Measurements from ENCODE around the gene ANKRD12.
"Not testable (repeated sequence)": the region's sequence is repeated elsewhere in the genome, so short reads cannot be mapped to it uniquely, and the experiment has no call there.

ANKRD12 gene

DNA sequence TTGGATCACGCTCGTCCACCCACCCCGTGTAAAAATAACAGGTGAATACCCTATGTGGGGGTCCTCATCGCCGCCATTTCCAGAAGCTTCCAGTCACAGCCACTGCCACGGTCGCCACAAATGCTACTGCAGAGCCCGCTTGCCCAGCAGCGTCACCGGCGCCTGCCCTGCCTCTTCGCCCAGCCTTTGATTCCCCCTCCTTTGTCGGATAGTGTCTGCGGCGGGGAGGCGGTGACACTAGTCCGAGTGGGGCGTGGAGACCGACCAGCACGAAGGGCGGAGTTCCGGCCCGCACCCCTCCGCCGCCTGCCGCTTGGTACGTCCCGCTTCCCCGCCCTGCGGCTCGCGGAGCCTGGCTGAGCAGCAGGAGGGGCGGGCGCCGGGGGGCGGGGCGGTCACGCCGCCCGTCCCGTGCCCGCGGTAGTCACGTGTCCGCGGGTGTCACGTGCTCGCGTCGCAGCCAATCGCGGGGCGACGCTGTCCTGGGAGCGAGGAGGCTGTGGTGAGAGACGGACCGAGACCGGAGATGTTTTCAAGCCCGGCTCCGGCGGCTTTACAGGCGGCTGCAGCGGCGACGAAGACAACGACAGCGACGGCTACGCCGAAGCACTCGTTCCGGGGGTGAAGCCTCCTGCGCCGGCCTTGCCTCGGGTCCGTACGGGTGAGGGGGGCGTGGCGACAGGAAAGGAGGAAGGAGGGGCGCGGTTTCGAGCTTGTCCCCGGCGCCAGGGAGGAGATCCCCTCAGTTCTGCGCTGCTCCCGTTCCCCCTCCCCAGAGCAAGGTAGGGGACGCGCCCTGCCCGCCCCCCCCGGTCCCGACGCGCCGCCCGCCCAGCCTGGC is at the start of gene ANKRD12:
Gene ANKRD12 (plus strand): TSS at position 467 of the 841 bp plus-strand sequence. CDS start 45,652 bp downstream, outside the sequence.
- peaks cover 64% of the 10 kb centered on the region for H3K4me1 Mint-ChIP-seq

DNA sequence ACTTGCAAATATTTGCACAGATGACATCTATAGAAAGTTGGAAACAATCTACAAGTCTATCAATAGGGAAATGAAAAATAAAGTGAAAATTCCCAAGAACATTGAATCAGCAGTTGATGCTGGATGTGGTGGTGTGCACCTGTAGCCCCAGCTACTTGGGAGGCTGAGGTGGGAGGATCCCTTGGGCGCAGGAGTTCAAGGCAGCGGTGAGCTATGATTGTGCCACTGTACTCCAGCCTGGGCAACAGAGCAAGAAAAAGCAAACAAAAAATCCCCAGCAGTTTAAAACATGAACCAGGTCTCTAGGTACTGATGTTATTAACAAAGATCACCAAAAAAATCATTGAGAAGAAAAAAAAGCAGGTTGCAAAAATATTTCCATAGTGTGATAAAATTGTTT is 49.4 kb upstream of the ANKRD12 start:
- Mint-ChIP-seq H3K9me3 (peaks cover 0 to 4% of the 10 kb centered on the region in 2 donors), H3K4me1 (peaks cover 70% of the 10 kb centered on the region), H3K4me3 (peak overlapping the region; percentile 9 to 32), H3K27ac (no peak overlapping the region), H3K27me3 (no peaks in the 10 kb centered on the region)
- DNase-seq (no peak), ATAC-seq (no peak)

More for the DNA sequence above, at the start of gene ANKRD12:
- H3K9me3 Mint-ChIP-seq, result no peaks in the 10 kb centered on the region
- peak within 1 kb of the TSS; percentile 98 to 100 for H3K27ac Mint-ChIP-seq
- H3K27me3 Mint-ChIP-seq, result no peaks in the 10 kb centered on the region
- peak; percentile 99 for DNase-seq
- peak within 1 kb of the TSS; percentile 92 to 96 for H3K4me3 Mint-ChIP-seq
- ATAC-seq, result peak; percentile 79

DNA sequence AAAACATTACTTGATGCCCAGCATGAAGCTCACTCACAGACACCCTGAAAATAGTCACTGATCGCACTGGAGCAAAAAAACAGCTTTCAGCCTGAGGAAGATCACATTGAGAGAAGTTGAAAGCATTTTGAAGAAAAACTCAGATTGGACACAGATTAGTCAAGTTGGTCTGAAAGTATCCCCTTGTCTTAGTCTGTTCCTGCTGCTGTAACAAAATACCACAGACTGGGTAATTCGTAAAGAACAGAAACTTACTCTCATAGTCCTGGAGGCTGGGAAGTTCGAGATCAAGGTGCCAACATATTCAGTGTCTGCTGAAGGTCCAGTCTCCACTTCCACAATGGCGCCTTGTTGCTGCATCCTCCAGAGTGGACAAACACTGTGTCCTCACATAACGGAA is 48.3 kb upstream of the ANKRD12 start:
- DNase-seq (no peak), ATAC-seq (no peak)
- peaks cover 70% of the 10 kb centered on the region for H3K4me1 Mint-ChIP-seq
- no peaks in the 10 kb centered on the region for H3K27me3 Mint-ChIP-seq
- H3K27ac Mint-ChIP-seq, result peak overlapping the region; percentile 27 to 61
- H3K9me3 Mint-ChIP-seq, result peaks cover 0 to 4% of the 10 kb centered on the region in 2 donors
- peak overlapping the region; percentile 62 to 67 for H3K4me3 Mint-ChIP-seq

DNA sequence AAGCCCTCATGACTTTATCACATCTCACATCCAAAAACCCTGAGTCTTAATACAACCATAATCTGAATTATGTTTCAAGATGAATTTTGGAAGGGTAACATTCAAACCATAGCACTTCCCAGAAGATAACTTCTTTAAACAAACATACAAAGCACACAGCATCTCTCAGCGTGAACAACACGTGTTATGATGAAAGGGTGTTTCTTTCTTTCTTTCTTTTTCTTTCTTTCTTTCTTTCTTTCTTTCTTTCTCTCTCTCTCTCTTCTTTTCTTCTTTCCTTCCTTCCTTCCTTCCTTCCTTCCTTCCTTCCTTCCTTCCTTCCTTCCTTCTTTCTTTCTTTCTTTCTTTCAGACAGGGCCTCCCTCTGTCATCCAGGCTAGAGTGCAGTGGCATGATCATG is 47.9 kb upstream of the ANKRD12 start:
- H3K9me3 Mint-ChIP-seq, H3K27me3 Mint-ChIP-seq, ATAC-seq, DNase-seq: not testable (repeated sequence)
- Mint-ChIP-seq H3K4me1 (peaks cover 70% of the 10 kb centered on the region), H3K4me3 (peak overlapping the region; percentile 62 to 67), H3K27ac (peak overlapping the region; percentile 27 to 90)

DNA sequence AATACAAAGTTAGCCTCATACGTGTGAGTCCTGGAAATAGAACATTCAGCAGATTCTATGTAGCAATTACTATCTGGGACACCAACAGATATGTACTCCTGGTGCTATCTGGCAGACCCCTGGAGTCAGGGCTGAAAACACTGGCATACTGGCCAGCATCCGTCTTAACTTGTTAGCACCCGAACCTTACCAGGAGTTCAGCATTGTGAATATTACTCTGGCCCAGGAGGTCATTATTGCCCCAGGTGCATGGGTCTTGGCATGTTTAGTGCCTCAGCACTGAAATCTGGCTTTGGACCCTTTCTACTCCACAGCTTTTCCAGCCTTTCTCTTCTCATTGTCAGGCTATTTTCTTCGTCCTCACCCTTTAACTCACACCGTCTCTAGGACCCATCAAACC is 46.0 kb upstream of the ANKRD12 start:
- Mint-ChIP-seq H3K27ac (peak overlapping the region; percentile 97), H3K4me1 (peaks cover 82% of the 10 kb centered on the region), H3K4me3 (peak overlapping the region; percentile 78 to 80), H3K27me3 (no peaks in the 10 kb centered on the region), H3K9me3 (peaks cover 0 to 4% of the 10 kb centered on the region in 2 donors)
- ATAC-seq (no peak), DNase-seq (no peak)

DNA sequence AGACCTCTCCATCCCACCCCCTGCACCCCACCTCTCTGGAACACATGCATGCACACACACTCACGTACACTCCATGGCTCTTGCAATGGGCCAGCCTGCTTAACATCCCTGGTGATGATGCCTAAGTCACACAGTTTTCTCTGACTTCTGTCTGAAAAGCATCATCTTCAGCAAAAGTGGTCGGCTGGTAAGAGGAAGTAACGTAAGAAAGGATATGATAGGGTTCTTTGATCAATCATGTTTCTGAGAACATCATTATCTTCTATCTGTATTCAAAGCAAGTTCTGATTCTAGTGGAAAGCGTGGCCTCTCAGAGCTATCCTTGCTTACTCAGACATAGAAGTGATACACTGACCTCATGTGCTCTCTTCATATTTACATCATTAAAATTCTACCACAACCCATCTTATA is 45.5 kb upstream of the ANKRD12 start:
- peak; percentile 85 for ATAC-seq
- H3K4me3 Mint-ChIP-seq, result peak overlapping the region; percentile 78 to 80
- H3K27me3 Mint-ChIP-seq, result no peaks in the 10 kb centered on the region
- peaks cover 0 to under 1% of the 10 kb centered on the region in 2 donors for H3K9me3 Mint-ChIP-seq
- H3K4me1 Mint-ChIP-seq, result peaks cover 87% of the 10 kb centered on the region
- H3K27ac Mint-ChIP-seq, result peak overlapping the region; percentile 97
- peak; percentile 42 to 59 for DNase-seq

DNA sequence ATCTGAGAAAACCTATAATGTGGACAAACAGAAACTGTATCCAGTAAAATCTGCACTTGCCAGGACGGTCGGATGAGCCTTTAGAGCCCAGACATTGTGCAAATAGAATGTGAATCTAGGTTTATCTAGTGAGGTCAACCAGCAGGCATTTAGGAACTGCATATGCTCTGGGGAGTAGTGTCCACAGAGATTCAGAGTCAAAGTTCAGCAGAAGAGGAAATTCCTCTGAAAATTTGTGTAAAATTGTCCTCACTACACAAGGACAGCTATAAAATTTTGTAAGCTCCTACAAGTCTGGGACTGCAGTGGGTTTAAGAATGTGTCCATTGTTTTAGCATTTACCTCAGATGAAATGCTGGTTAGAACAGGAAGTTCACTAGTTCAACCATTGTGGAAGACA is 43.9 kb upstream of the ANKRD12 start:
- no peak overlapping the region for H3K4me3 Mint-ChIP-seq

DNA sequence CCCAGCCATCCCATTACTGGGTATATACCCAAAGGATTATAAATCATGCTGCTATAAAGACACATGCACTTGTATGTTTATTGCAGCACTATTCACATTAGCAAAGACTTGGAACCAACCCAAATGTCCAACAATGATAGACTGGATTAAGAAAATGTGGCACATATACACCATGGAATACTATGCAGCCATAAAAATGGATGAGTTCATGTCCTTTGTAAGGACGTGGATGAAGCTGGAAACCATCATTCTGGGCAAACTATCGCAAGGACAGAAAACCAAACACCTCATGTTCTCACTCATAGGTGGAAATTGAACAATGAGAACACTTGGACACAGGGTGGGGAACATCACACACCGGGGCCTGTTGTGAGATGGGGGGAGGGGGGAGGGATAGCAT is 43.5 kb upstream of the ANKRD12 start:
- not testable (repeated sequence) for DNase-seq, H3K9me3 Mint-ChIP-seq, ATAC-seq, H3K27ac Mint-ChIP-seq, H3K27me3 Mint-ChIP-seq, H3K4me3 Mint-ChIP-seq
- peaks cover 94% of the 10 kb centered on the region for H3K4me1 Mint-ChIP-seq

More for the DNA sequence above, 43.9 kb upstream of the ANKRD12 start:
- no peak for DNase-seq
- ATAC-seq, result no peak
- H3K4me1 Mint-ChIP-seq, result peaks cover 95% of the 10 kb centered on the region
- peak overlapping the region; percentile 78 to 80 for H3K27ac Mint-ChIP-seq
- no peaks in the 10 kb centered on the region for H3K27me3 Mint-ChIP-seq
- no peaks in the 10 kb centered on the region for H3K9me3 Mint-ChIP-seq

DNA sequence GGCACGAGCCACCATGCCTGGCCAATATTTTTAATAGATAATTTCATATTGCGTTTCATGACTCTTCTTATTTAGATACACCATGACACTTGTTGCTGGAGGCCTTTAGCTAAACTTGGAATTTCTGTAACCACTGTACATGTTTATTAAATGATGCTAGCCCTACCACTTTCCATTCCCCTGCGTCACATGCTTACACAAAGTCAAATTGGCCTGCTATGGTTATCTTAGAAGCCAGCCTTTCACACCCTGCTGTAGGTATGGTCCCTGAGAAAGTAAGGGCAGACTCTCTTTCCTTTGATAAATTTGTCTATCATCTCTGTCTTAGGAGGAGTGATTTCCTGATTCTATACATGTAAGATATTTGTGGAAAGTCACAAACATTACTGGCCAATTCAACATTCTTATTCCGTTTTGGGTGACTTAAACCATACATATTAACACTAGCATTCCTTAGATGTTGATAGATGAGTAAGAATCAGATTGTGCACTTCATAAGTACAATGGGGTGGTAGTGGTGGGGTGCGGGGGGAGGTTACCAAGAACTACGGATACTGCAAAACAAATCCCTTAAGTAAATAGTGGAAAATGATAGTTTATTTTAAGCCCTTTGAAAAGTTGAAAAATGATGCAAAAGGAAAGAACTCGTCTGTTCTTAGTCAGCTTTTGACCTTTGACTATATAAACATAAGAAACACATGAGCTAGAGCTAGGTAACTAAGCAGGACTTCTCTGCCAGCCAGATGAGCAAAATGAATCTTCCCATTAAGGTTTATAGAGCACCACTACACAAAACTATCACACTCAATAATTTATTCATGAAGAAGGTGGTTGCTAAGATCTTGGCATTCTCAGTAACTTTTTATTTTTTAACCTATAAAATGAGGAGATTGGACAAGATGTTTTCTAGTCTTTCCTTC is 42.0 kb upstream of the ANKRD12 start:
- no peaks in the 10 kb centered on the region for H3K27me3 Mint-ChIP-seq
- H3K4me1 Mint-ChIP-seq, result peaks cover 79% of the 10 kb centered on the region
- peak overlapping the region; percentile 65 to 85 for H3K4me3 Mint-ChIP-seq
- peak overlapping the region; percentile 99 to 100 for H3K27ac Mint-ChIP-seq
- ATAC-seq (peak; percentile 64), DNase-seq (peak; percentile 39 to 73)
- H3K9me3 Mint-ChIP-seq, result no peaks in the 10 kb centered on the region

DNA sequence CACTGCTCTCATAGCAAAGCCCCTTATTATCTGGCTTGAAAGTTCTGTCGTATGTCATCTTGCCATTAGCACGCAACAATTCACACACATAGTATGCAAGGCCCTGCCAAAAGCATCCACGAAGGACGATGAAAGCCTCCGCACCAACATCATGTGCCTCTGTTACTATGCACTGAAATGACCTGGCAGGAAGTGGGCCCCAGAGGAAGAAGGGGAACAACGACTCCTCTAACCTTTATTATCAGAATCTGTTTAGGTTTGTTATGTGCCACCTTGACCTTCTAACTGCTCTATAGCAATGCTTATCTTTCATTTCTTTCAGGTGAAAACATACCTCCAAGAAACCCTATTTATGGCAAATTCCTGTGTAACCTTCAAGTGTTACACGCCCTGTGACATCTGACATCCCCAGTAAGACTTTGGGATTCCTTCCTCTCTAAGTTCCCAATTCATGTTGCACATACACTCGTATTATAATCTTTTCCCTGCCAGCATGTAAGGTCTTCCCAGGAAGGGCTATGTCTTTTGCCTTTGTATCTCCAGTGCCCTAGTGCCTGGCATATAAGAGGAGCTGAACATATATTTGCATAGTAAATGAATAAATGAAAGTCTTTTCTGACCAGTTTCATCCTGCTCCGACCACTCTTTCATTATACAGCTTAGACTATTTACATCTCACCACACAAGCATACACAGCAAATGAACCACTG is 41.1 kb upstream of the ANKRD12 start:
- DNase-seq (peak; percentile 73 to 84), ATAC-seq (peak; percentile 81)
- no peaks in the 10 kb centered on the region for H3K27me3 Mint-ChIP-seq
- H3K4me1 Mint-ChIP-seq, result peaks cover 72% of the 10 kb centered on the region
- no peaks in the 10 kb centered on the region for H3K9me3 Mint-ChIP-seq
- H3K27ac Mint-ChIP-seq, result peak overlapping the region; percentile 99 to 100
- H3K4me3 Mint-ChIP-seq, result peak overlapping the region; percentile 65 to 85

DNA sequence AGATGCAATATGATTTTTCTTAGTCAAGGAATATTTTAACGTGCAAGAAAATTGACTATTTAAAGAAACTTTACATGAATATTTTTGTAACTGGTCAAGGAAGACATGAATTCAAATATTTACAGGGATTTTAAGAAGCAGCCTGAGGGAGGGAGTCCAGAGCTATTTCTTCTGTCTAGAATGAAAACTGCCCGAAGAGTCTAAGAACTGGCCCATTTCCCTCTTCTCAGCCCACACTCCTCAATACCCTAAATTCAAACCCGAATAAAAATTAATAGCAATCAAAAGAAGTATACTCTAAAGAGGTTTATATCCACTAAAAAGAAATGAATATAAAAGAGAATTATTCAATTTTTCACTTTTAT is 40.6 kb upstream of the ANKRD12 start:
- H3K4me3 Mint-ChIP-seq, result peak overlapping the region; percentile 65 to 85
- peaks cover 67% of the 10 kb centered on the region for H3K4me1 Mint-ChIP-seq
- peak overlapping the region; percentile 99 to 100 for H3K27ac Mint-ChIP-seq
- no peaks in the 10 kb centered on the region for H3K9me3 Mint-ChIP-seq
- no peaks in the 10 kb centered on the region for H3K27me3 Mint-ChIP-seq
- DNase-seq (no peak), ATAC-seq (no peak)

DNA sequence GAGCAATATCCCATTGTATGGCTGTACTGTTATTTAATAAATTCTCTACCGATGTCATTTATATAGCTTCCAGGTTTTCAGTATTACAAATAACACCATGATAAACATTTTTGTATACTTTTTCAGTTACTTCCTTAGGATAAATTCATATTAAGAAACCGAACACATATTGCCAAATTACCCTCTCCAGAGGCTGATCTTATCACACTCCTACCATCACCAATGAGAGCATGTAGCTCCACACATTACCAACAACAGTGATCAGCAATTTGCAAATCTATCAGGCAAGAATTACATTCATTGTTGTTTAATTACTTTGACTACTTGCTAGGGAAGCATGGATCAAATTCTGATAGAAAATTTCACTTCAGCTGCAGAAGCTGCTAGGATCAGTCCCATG is 39.9 kb upstream of the ANKRD12 start:
- peak overlapping the region in 1 of 2 donors; percentile 10 for H3K27ac Mint-ChIP-seq
- H3K9me3 Mint-ChIP-seq, result no peaks in the 10 kb centered on the region
- DNase-seq, result no peak
- ATAC-seq, result no peak
- peaks cover 66% of the 10 kb centered on the region for H3K4me1 Mint-ChIP-seq
- no peak overlapping the region for H3K4me3 Mint-ChIP-seq
- no peaks in the 10 kb centered on the region for H3K27me3 Mint-ChIP-seq

DNA sequence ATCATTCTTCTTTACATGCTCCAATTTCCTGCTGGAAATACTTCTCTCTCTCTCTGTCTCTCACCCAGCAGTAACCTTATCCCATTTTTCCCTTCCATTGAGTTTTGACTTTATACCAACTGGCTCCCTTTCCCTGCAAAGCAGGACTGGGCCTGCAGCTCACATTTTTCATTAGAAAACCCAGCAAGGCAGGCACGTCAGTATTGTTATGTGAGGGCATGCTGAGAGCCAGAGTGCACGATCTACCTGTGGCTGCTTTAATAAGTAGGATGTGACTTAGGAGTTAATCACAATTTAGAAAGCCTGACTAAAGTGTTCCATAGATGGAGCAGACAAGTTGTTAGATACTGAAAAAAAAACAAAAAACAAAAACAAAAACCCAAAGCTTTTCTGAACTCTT is 39.2 kb upstream of the ANKRD12 start:
- peaks cover 60% of the 10 kb centered on the region for H3K4me1 Mint-ChIP-seq
- ATAC-seq, result no peak

DNA sequence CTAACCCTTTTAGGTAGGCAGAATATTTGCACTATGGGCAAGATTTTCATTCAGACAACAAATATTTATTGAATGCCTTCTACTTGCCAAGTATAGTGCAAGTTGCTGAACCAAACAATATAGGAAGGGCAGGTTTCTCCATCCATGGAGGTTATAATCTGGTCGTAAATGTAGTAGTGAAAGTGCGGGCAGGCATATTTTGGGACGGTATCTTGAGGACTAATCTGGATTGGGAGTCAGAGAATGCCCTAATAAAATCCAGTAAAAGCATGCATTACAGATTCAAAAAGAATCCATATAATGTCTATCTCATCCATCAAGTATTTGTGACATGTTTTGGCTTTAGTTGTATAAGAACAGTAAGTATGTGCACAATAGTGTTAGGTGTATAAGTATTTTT is 35.8 kb upstream of the ANKRD12 start:
- Mint-ChIP-seq H3K4me3 (peak overlapping the region in 1 of 2 donors; percentile 68), H3K4me1 (peaks cover 39% of the 10 kb centered on the region), H3K27me3 (no peaks in the 10 kb centered on the region), H3K9me3 (no peaks in the 10 kb centered on the region), H3K27ac (peak overlapping the region in 1 of 2 donors; percentile 4)
- ATAC-seq (no peak), DNase-seq (no peak)

More for the DNA sequence above, 39.2 kb upstream of the ANKRD12 start:
- H3K27me3 Mint-ChIP-seq, result no peaks in the 10 kb centered on the region
- peak overlapping the region in 1 of 2 donors; percentile 87 for H3K27ac Mint-ChIP-seq
- no peak for DNase-seq
- no peak overlapping the region for H3K4me3 Mint-ChIP-seq
- no peaks in the 10 kb centered on the region for H3K9me3 Mint-ChIP-seq

All from stimulated activated naive CD8-positive, alpha-beta T cell treated with anti-CD3 and anti-CD28 coated beads, Interleukin-15, amount 100 ng/mL, for 72 hours (primary cell).